ENCODE results near the gene DPP8. TPM values are rescaled to one million over a fixed set of nuclear protein-coding genes. Genes with fewer than 3 reads are reported as not detected.
"Not testable (repeated sequence)": the region's sequence is repeated elsewhere in the genome, so short reads cannot be mapped to it uniquely, and the experiment has no call there.

DPP8 gene
- total RNA-seq, 1 donor from 2014 or later: 30.0 TPM

- DNase-seq (ENCODE audit: low spot score): no peak
Observed at GRCh38 chr15:65525622-65526021, 8.1 kb upstream of the DPP8 start.

- DNase-seq (ENCODE audit: low spot score): no peak
Observed at GRCh38 chr15:65524226-65524625, 6.7 kb upstream of the DPP8 start.

GRCh38 chr15:65521350-65521749 lies 3.9 kb upstream of the DPP8 start:
- no peak for DNase-seq (ENCODE audit: low spot score)

- DNase-seq (ENCODE audit: low spot score): no peak
Observed at GRCh38 chr15:65518633-65519285, 1.3 kb upstream of the DPP8 start.

- no peak for DNase-seq (ENCODE audit: low spot score)
Observed at GRCh38 chr15:65517866-65518207, 348 bp upstream of the DPP8 start.

- peak; percentile 23 for DNase-seq (ENCODE audit: low spot score)
Observed at GRCh38 chr15:65512807-65513416, 4.6 kb downstream of the DPP8 start.

GRCh38 chr15:65512189-65512588 lies 5.3 kb downstream of the DPP8 start:
- no peak for DNase-seq (ENCODE audit: low spot score)

GRCh38 chr15:65509321-65509720 lies 8.2 kb downstream of the DPP8 start:
- DNase-seq (ENCODE audit: low spot score): no peak

- no peak for DNase-seq (ENCODE audit: low spot score)
Observed at GRCh38 chr15:65494076-65494475, 23.4 kb downstream of the DPP8 start.

- no peak for DNase-seq (ENCODE audit: low spot score)
Observed at GRCh38 chr15:65484876-65485275, 32.6 kb downstream of the DPP8 start.

- no peak for DNase-seq (ENCODE audit: low spot score)
Observed at GRCh38 chr15:65476903-65477302, 40.6 kb downstream of the DPP8 start.

- DNase-seq (ENCODE audit: low spot score): no peak
Observed at GRCh38 chr15:65470866-65471265, 46.6 kb downstream of the DPP8 start.

GRCh38 chr15:65468229-65468909 lies 49.1 kb downstream of the DPP8 start:
- no peak for DNase-seq (ENCODE audit: low spot score)

- DNase-seq (ENCODE audit: low spot score): no peak
Observed at GRCh38 chr15:65466901-65467300, 50.6 kb downstream of the DPP8 start.

- not testable (repeated sequence) for DNase-seq (ENCODE audit: low spot score)
Observed at GRCh38 chr15:65463096-65463495, 54.4 kb downstream of the DPP8 start.

- DNase-seq (ENCODE audit: low spot score): no peak
Observed at GRCh38 chr15:65460741-65461347, 56.6 kb downstream of the DPP8 start.

GRCh38 chr15:65455256-65455655 lies 62.2 kb downstream of the DPP8 start:
- DNase-seq (ENCODE audit: low spot score): not testable (repeated sequence)

GRCh38 chr15:65451989-65452388 lies 65.5 kb downstream of the DPP8 start:
- DNase-seq (ENCODE audit: low spot score): no peak

GRCh38 chr15:65450556-65450955 lies 66.9 kb downstream of the DPP8 start:
- DNase-seq (ENCODE audit: low spot score): no peak

GRCh38 chr15:65447145-65447544 lies 70.3 kb downstream of the DPP8 start:
- DNase-seq (ENCODE audit: low spot score): no peak

GRCh38 chr15:65434201-65434600 lies 83.3 kb downstream of the DPP8 start:
- no peak for DNase-seq (ENCODE audit: low spot score)

GRCh38 chr15:65431731-65432130 lies 85.8 kb downstream of the DPP8 start:
- DNase-seq (ENCODE audit: low spot score): no peak

Measured in mucosa of gallbladder (tissue), 1 donor.